Measurements from ENCODE around the gene BTBD9. TPM values are rescaled to one million over a fixed set of nuclear protein-coding genes. Genes with fewer than 3 reads are reported as not detected.

Gene BTBD9
- total RNA-seq, 1 donor from 2014 or later: 23.0 TPM

GRCh38 chr6:38533064-38533463, 106.7 kb downstream of the BTBD9 start:
- Mint-ChIP-seq H3K4me3 (no peak overlapping the region), H3K9me3 (peaks cover 53% of the 10 kb centered on the region), H3K36me3 (peaks cover 24% of the 10 kb centered on the region), H3K27me3 (ENCODE audit: low read depth) (no peaks in the 10 kb centered on the region), H3K4me1 (no peaks in the 10 kb centered on the region), H3K27ac (no peak overlapping the region)
- TF ChIP-seq CTCF (IDR thresholded peaks at IDR 0.05; ENCODE audit: unreplicated experiment): no peak
- no peak for DNase-seq (ENCODE audit: low spot score in 2 of 2, unreplicated experiment in 2 of 2)

GRCh38 chr6:38531134-38531533, 108.6 kb downstream of the BTBD9 start:
- H3K9me3 Mint-ChIP-seq: peaks cover 61% of the 10 kb centered on the region
- H3K4me3 Mint-ChIP-seq: no peak overlapping the region
- no peak for TF ChIP-seq CTCF (IDR thresholded peaks at IDR 0.05; ENCODE audit: unreplicated experiment)
- no peak for DNase-seq (ENCODE audit: low spot score in 2 of 2, unreplicated experiment in 2 of 2)
- peaks cover 34% of the 10 kb centered on the region for H3K36me3 Mint-ChIP-seq
- H3K27me3 Mint-ChIP-seq (ENCODE audit: low read depth): no peaks in the 10 kb centered on the region
- H3K4me1 Mint-ChIP-seq: no peaks in the 10 kb centered on the region
- H3K27ac Mint-ChIP-seq: no peak overlapping the region

- H3K4me3 Mint-ChIP-seq: no peak overlapping the region
- H3K9me3 Mint-ChIP-seq: peaks cover 55% of the 10 kb centered on the region
- no peaks in the 10 kb centered on the region for H3K27me3 Mint-ChIP-seq (ENCODE audit: low read depth)
- peaks cover 40% of the 10 kb centered on the region for H3K36me3 Mint-ChIP-seq
- H3K4me1 Mint-ChIP-seq: no peaks in the 10 kb centered on the region
- H3K27ac Mint-ChIP-seq: no peak overlapping the region
- TF ChIP-seq CTCF (IDR thresholded peaks at IDR 0.05; ENCODE audit: unreplicated experiment): no peak
- no peak for DNase-seq (ENCODE audit: low spot score in 2 of 2, unreplicated experiment in 2 of 2)
Measured at GRCh38 chr6:38528196-38528965, 111.3 kb downstream of the BTBD9 start.

- Mint-ChIP-seq H3K36me3 (peaks cover 35% of the 10 kb centered on the region), H3K27ac (no peak overlapping the region), H3K9me3 (peaks cover 46% of the 10 kb centered on the region), H3K4me1 (no peaks in the 10 kb centered on the region), H3K27me3 (ENCODE audit: low read depth) (no peaks in the 10 kb centered on the region), H3K4me3 (no peak overlapping the region)
- DNase-seq (ENCODE audit: low spot score in 2 of 2, unreplicated experiment in 2 of 2): no peak
- TF ChIP-seq CTCF (IDR thresholded peaks at IDR 0.05; ENCODE audit: unreplicated experiment): no peak
Measured at GRCh38 chr6:38527371-38527770, 112.4 kb downstream of the BTBD9 start.

GRCh38 chr6:38525888-38526287, 113.8 kb downstream of the BTBD9 start:
- no peak for TF ChIP-seq CTCF (IDR thresholded peaks at IDR 0.05; ENCODE audit: unreplicated experiment)

More at GRCh38 chr6:38525888-38526287, 113.8 kb downstream of the BTBD9 start:
- Mint-ChIP-seq H3K36me3 (peaks cover 33% of the 10 kb centered on the region), H3K9me3 (peaks cover 40% of the 10 kb centered on the region), H3K27ac (no peak overlapping the region), H3K27me3 (ENCODE audit: low read depth) (no peaks in the 10 kb centered on the region), H3K4me1 (no peaks in the 10 kb centered on the region), H3K4me3 (no peak overlapping the region)
- no peak for DNase-seq (ENCODE audit: low spot score in 2 of 2, unreplicated experiment in 2 of 2)

All from mesothelial cell of epicardium (in vitro differentiated cells).